Cortex of kidney (tissue), 1 donor: ENCODE measurements around the gene SPACA5.
"Not testable (repeated sequence)": the region's sequence is repeated elsewhere in the genome, so short reads cannot be mapped to it uniquely, and the experiment has no call there.

Source experiments
- DNase-seq: peaks from one replicate; lab custom pipeline; 2025; lab: John Stamatoyannopoulos, UW

The SPACA5 gene

GRCh38 chrX:48021026-48021900 lies 14.5 kb downstream of the SPACA5 start:
- DNase-seq, result no peak

- DNase-seq, result no peak
Observed at GRCh38 chrX:48022100-48022499, 15.3 kb downstream of the SPACA5 start.

- DNase-seq, result no peak
Observed at GRCh38 chrX:48022738-48023137, 15.9 kb downstream of the SPACA5 start.

- DNase-seq, result no peak
Observed at GRCh38 chrX:48025561-48025960, 18.8 kb downstream of the SPACA5 start.

- not testable (repeated sequence) for DNase-seq
Observed at GRCh38 chrX:48027545-48027944, 20.8 kb downstream of the SPACA5 start.

GRCh38 chrX:48028091-48028490 lies 21.3 kb downstream of the SPACA5 start:
- no peak for DNase-seq

GRCh38 chrX:48030237-48030636 lies 23.4 kb downstream of the SPACA5 start:
- DNase-seq, result no peak

- not testable (repeated sequence) for DNase-seq
Observed at GRCh38 chrX:48030641-48031173, 23.9 kb downstream of the SPACA5 start.

- no peak for DNase-seq
Observed at GRCh38 chrX:48035891-48036290, 29.1 kb downstream of the SPACA5 start.

GRCh38 chrX:48043056-48043455 lies 36.3 kb downstream of the SPACA5 start:
- no peak for DNase-seq

GRCh38 chrX:48045410-48046311 lies 38.9 kb downstream of the SPACA5 start:
- DNase-seq, result no peak

- no peak for DNase-seq
Observed at GRCh38 chrX:48046846-48047245, 40.1 kb downstream of the SPACA5 start.

- DNase-seq, result no peak
Observed at GRCh38 chrX:48058621-48059295, 52.0 kb downstream of the SPACA5 start.

GRCh38 chrX:48059296-48059639 lies 52.5 kb downstream of the SPACA5 start:
- DNase-seq, result no peak
